Activated T-cell treated with anti-CD3 and anti-CD28 coated beads, Interleukin-2, amount 50 U/mL, for 72 hours (primary cell): ENCODE measurements around the gene NANOG. TPM values are rescaled to one million over a fixed set of nuclear protein-coding genes. Genes with fewer than 3 reads are reported as not detected.
"Not testable (repeated sequence)": the region's sequence is repeated elsewhere in the genome, so short reads cannot be mapped to it uniquely, and the experiment has no call there.

Source experiments
- ATAC-seq, 2 donors: fragments of 150-1000 bp; cut with Tn5 transposase; replicated peaks in 1 of 2; 2 replicates each; pipeline ENCODE4 v1.10.0; 2021; ENCODE audit warnings: moderate library complexity in 2 of 2, mild to moderate bottlenecking in 1 of 2
- DNase-seq, 2 donors: peaks; one replicate each; pipeline ENCODE4 v3.0.0; 2021 to 2022; ENCODE audit warnings: mixed read lengths in 1 of 2
- H3K27ac Mint-ChIP-seq: one replicate; pipeline ENCODE4 v1.8.0; 2022; ENCODE audit warnings: mild to moderate bottlenecking, moderate library complexity, mixed read lengths
- H3K27me3 Mint-ChIP-seq: one replicate; pipeline ENCODE4 v1.8.0; 2022; ENCODE audit warnings: low read depth, mixed read lengths
- H3K36me3 Mint-ChIP-seq, 2 donors: one replicate each; pipeline ENCODE4 v1.8.0; 2022; ENCODE audit warnings: mixed read lengths in 2 of 2, mild to moderate bottlenecking in 1 of 2; ENCODE audit not compliant: insufficient read depth in 2 of 2
- H3K4me1 Mint-ChIP-seq: one replicate; pipeline ENCODE4 v1.8.0; 2022; ENCODE audit warnings: low read depth, mixed read lengths
- H3K4me3 Mint-ChIP-seq, 2 donors: one replicate each; pipeline ENCODE4 v1.8.0; 2022; ENCODE audit warnings: mild to moderate bottlenecking in 2 of 2, mixed read lengths in 2 of 2, moderate library complexity in 2 of 2
- H3K9me3 Mint-ChIP-seq, 2 donors: one replicate each; pipeline ENCODE4 v1.8.0; 2022; ENCODE audit warnings: mixed read lengths in 2 of 2
- total RNA-seq, 2 donors: library from RNA; stranded (reverse); gene quantifications; one replicate each; pipeline ENCODE4 v1.2.3, GENCODE V29; 2022

Gene NANOG
- not detected for total RNA-seq

- not testable (repeated sequence) for H3K27ac Mint-ChIP-seq, ATAC-seq
Measured at GRCh38 chr12:7788884-7789528, at the start of gene NANOG. Gene NANOG (plus strand): TSS chr12:7789402. CDS start chr12:7789615, 213 bp downstream.

GRCh38 chr12:7747246-7747645 is 42.0 kb upstream of the NANOG start, which contains the start of gene CLEC4C:
Gene CLEC4C (minus strand): TSS chr12:7747375. CDS start chr12:7747348, 27 bp downstream.
- H3K9me3 Mint-ChIP-seq: peaks cover 0 to 2% of the 10 kb centered on the region in 2 donors
- no peaks in the 10 kb centered on the region for H3K4me1 Mint-ChIP-seq
- H3K36me3 Mint-ChIP-seq: no peaks in the 10 kb centered on the region
- DNase-seq (no peak), ATAC-seq (no peak)
- no peak within 1 kb of the TSS for H3K27ac Mint-ChIP-seq
- no peaks in the 10 kb centered on the region for H3K27me3 Mint-ChIP-seq
- no peak within 1 kb of the TSS for H3K4me3 Mint-ChIP-seq

More at GRCh38 chr12:7788884-7789528, at the start of gene NANOG:
- H3K36me3 Mint-ChIP-seq, H3K4me1 Mint-ChIP-seq, H3K4me3 Mint-ChIP-seq, DNase-seq, H3K27me3 Mint-ChIP-seq, H3K9me3 Mint-ChIP-seq: not testable (repeated sequence)

GRCh38 chr12:7748852-7749251 is 40.4 kb upstream of the NANOG start:
- H3K4me1 Mint-ChIP-seq: no peaks in the 10 kb centered on the region
- H3K36me3 Mint-ChIP-seq: no peaks in the 10 kb centered on the region
- no peak overlapping the region for H3K4me3 Mint-ChIP-seq
- DNase-seq (no peak), ATAC-seq (no peak)
- no peaks in the 10 kb centered on the region for H3K9me3 Mint-ChIP-seq
- no peaks in the 10 kb centered on the region for H3K27me3 Mint-ChIP-seq
- no peak overlapping the region for H3K27ac Mint-ChIP-seq

- Mint-ChIP-seq H3K36me3 (no peaks in the 10 kb centered on the region), H3K9me3 (no peaks in the 10 kb centered on the region), H3K27ac (no peak overlapping the region), H3K4me1 (no peaks in the 10 kb centered on the region), H3K4me3 (no peak overlapping the region), H3K27me3 (no peaks in the 10 kb centered on the region)
- DNase-seq: no peak
- no peak for ATAC-seq
Measured at GRCh38 chr12:7749442-7749841, 39.8 kb upstream of the NANOG start.

GRCh38 chr12:7750350-7750749 is 38.9 kb upstream of the NANOG start:
- no peak overlapping the region for H3K27ac Mint-ChIP-seq
- ATAC-seq (no peak), DNase-seq (no peak)
- no peaks in the 10 kb centered on the region for H3K4me1 Mint-ChIP-seq
- no peaks in the 10 kb centered on the region for H3K27me3 Mint-ChIP-seq
- no peaks in the 10 kb centered on the region for H3K36me3 Mint-ChIP-seq
- no peak overlapping the region for H3K4me3 Mint-ChIP-seq
- H3K9me3 Mint-ChIP-seq: no peaks in the 10 kb centered on the region

GRCh38 chr12:7751394-7751793 is 37.8 kb upstream of the NANOG start:
- no peak overlapping the region for H3K27ac Mint-ChIP-seq
- no peak for DNase-seq
- H3K4me3 Mint-ChIP-seq: no peak overlapping the region
- H3K27me3 Mint-ChIP-seq: no peaks in the 10 kb centered on the region
- no peaks in the 10 kb centered on the region for H3K36me3 Mint-ChIP-seq
- no peaks in the 10 kb centered on the region for H3K4me1 Mint-ChIP-seq
- H3K9me3 Mint-ChIP-seq: no peaks in the 10 kb centered on the region
- peak in 1 of 2 donors; percentile 39 for ATAC-seq

- not testable (repeated sequence) for H3K4me1 Mint-ChIP-seq, DNase-seq, ATAC-seq, H3K9me3 Mint-ChIP-seq, H3K27me3 Mint-ChIP-seq, H3K4me3 Mint-ChIP-seq, H3K36me3 Mint-ChIP-seq, H3K27ac Mint-ChIP-seq
Measured at GRCh38 chr12:7751941-7752922, 37.0 kb upstream of the NANOG start.

GRCh38 chr12:7755668-7756067 is 33.5 kb upstream of the NANOG start:
- not testable (repeated sequence) for H3K27ac Mint-ChIP-seq, H3K27me3 Mint-ChIP-seq, H3K9me3 Mint-ChIP-seq, H3K36me3 Mint-ChIP-seq, ATAC-seq, H3K4me1 Mint-ChIP-seq
- H3K4me3 Mint-ChIP-seq: peak overlapping the region in 1 of 2 donors; percentile 39
- DNase-seq: peak in 1 of 2 donors; percentile 5

GRCh38 chr12:7756993-7757392 is 32.2 kb upstream of the NANOG start:
- Mint-ChIP-seq H3K9me3 (no peaks in the 10 kb centered on the region), H3K36me3 (no peaks in the 10 kb centered on the region), H3K27ac (no peak overlapping the region), H3K4me1 (no peaks in the 10 kb centered on the region), H3K27me3 (no peaks in the 10 kb centered on the region), H3K4me3 (no peak overlapping the region)
- no peak for DNase-seq
- no peak for ATAC-seq

- Mint-ChIP-seq H3K4me1 (no peaks in the 10 kb centered on the region), H3K27ac (no peak overlapping the region), H3K36me3 (no peaks in the 10 kb centered on the region), H3K4me3 (no peak overlapping the region), H3K27me3 (no peaks in the 10 kb centered on the region), H3K9me3 (no peaks in the 10 kb centered on the region)
- DNase-seq (no peak), ATAC-seq (no peak)
Measured at GRCh38 chr12:7758766-7759140, 30.4 kb upstream of the NANOG start.

GRCh38 chr12:7769999-7770398 is 19.2 kb upstream of the NANOG start:
- ATAC-seq: no peak
- Mint-ChIP-seq H3K27ac (no peak overlapping the region), H3K9me3 (no peaks in the 10 kb centered on the region), H3K4me3 (no peak overlapping the region), H3K27me3 (no peaks in the 10 kb centered on the region), H3K4me1 (no peaks in the 10 kb centered on the region), H3K36me3 (no peaks in the 10 kb centered on the region)
- no peak for DNase-seq

GRCh38 chr12:7781274-7781673 is 7.9 kb upstream of the NANOG start:
- no peak overlapping the region for H3K27ac Mint-ChIP-seq
- no peaks in the 10 kb centered on the region for H3K4me1 Mint-ChIP-seq
- no peaks in the 10 kb centered on the region for H3K27me3 Mint-ChIP-seq
- no peak for ATAC-seq
- no peak overlapping the region for H3K4me3 Mint-ChIP-seq
- H3K36me3 Mint-ChIP-seq: no peaks in the 10 kb centered on the region
- no peak for DNase-seq
- H3K9me3 Mint-ChIP-seq: no peaks in the 10 kb centered on the region

GRCh38 chr12:7782055-7782454 is 7.1 kb upstream of the NANOG start:
- H3K27me3 Mint-ChIP-seq: peaks cover 6% of the 10 kb centered on the region

More at GRCh38 chr12:7782055-7782454, 7.1 kb upstream of the NANOG start:
- H3K4me1 Mint-ChIP-seq: no peaks in the 10 kb centered on the region
- DNase-seq: no peak
- no peaks in the 10 kb centered on the region for H3K36me3 Mint-ChIP-seq
- no peak for ATAC-seq
- no peak overlapping the region for H3K4me3 Mint-ChIP-seq
- H3K27ac Mint-ChIP-seq: no peak overlapping the region
- H3K9me3 Mint-ChIP-seq: no peaks in the 10 kb centered on the region
